ENCODE results near the gene SEZ6L. TPM values are rescaled to one million over a fixed set of nuclear protein-coding genes. Genes with fewer than 3 reads are reported as not detected.

SEZ6L gene
- total RNA-seq, 4 donors from 2014 or later = 0.09 to 0.16 TPM; not detected in 2

- ATAC-seq (ENCODE audit: low FRiP score) (no peak), DNase-seq (ENCODE audit: low spot score) (no peak)
- no peak for TF ChIP-seq CTCF (IDR thresholded peaks at IDR 0.05)
These were observed 3.2 kb downstream of the SEZ6L start for GRCh38 chr22:26172389-26172990.

GRCh38 chr22:26174280-26174679, 5.0 kb downstream of the SEZ6L start:
- DNase-seq (ENCODE audit: low spot score) (no peak), ATAC-seq (ENCODE audit: low FRiP score) (no peak)
- TF ChIP-seq CTCF (IDR thresholded peaks at IDR 0.05) = no peak

GRCh38 chr22:26182723-26183122, 13.5 kb downstream of the SEZ6L start:
- no peak for ATAC-seq (ENCODE audit: low FRiP score)
- no peak for TF ChIP-seq CTCF (IDR thresholded peaks at IDR 0.05)

GRCh38 chr22:26185190-26185589, 15.9 kb downstream of the SEZ6L start:
- ATAC-seq (ENCODE audit: low FRiP score) (no peak), DNase-seq (ENCODE audit: low spot score) (no peak)
- no peak for TF ChIP-seq CTCF (IDR thresholded peaks at IDR 0.05)

More at GRCh38 chr22:26182723-26183122, 13.5 kb downstream of the SEZ6L start:
- DNase-seq (ENCODE audit: low spot score) = no peak

- ATAC-seq (ENCODE audit: low FRiP score) (no peak), DNase-seq (ENCODE audit: low spot score) (no peak)
- no peak for TF ChIP-seq CTCF (IDR thresholded peaks at IDR 0.05)
These were observed 19.1 kb downstream of the SEZ6L start for GRCh38 chr22:26188341-26188740.

- TF ChIP-seq CTCF (IDR thresholded peaks at IDR 0.05) = no peak
- DNase-seq (ENCODE audit: low spot score) (no peak), ATAC-seq (ENCODE audit: low FRiP score) (no peak)
These were observed 25.1 kb downstream of the SEZ6L start for GRCh38 chr22:26194313-26194712.

- ATAC-seq (ENCODE audit: low FRiP score) (no peak), DNase-seq (ENCODE audit: low spot score) (no peak)
- TF ChIP-seq CTCF (IDR thresholded peaks at IDR 0.05) = no peak
These were observed 25.6 kb downstream of the SEZ6L start for GRCh38 chr22:26194877-26195276.

Data from omental fat pad (tissue), 4 donors.